NCI-H146 treated with DMSO at 0.1 percent for 48 hours (cell line): ENCODE data around the gene RAD51AP1.
A peak's percentile ranks its signal among the peaks of the same experiment; 100 is the strongest.
"Not testable (repeated sequence)": the region's sequence is repeated elsewhere in the genome, so short reads cannot be mapped to it uniquely, and the experiment has no call there.

Experiments
- DNase-seq: peaks from one replicate; lab custom pipeline; 2025; ENCODE audit not compliant: unreplicated experiment; lab: John Stamatoyannopoulos, UW

The RAD51AP1 gene

DNA sequence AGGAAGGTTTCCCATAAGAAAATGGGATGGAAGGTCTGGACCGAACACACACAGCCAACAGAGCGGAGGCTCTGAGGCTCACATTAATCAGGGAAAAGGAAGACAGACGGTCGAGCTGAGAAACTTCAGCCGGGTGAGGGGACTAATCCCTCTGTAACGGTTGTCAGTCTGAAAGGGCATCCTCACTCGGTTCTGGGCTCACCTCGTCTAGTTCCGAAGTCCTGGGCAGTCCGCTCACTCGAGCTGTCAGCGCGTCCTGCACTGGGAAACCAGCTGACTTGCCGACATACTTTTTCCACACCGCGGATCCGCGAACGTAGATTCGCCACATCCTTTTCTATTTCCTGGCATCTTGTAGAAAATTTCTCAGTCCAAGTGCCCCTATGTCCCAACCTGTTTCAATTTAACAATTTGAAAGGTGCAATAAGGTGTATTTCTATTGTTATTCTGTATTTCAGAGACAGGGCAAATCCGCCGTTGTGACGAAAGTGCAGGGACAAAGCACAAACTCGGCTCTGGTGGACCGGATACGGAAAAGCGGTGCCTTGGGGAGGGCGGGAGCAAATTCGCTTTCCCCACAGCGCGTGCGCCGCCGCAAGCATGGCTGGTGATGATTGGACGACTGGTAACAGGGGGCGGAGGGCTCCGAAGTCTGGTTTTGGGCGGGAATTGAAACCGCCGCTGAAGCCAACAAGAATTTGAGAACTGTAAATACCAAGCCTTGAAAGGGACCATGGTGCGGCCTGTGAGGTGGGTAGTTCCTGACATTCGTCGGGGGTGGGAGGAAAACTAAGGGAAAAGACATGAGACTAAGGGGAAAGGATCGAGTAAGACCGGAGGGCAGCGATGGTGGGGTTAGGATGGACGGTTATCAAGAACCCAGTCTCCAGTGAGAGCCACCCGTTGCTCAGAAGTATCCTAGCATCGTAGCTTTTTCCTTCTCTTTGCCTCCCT lies at the start of gene RAD51AP1:
TSS of gene RAD51AP1 (plus strand) at position 684 of the 954 bp plus-strand sequence. CDS start at position 734, 50 bp downstream.
- DNase-seq, result peak; percentile 94

DNA sequence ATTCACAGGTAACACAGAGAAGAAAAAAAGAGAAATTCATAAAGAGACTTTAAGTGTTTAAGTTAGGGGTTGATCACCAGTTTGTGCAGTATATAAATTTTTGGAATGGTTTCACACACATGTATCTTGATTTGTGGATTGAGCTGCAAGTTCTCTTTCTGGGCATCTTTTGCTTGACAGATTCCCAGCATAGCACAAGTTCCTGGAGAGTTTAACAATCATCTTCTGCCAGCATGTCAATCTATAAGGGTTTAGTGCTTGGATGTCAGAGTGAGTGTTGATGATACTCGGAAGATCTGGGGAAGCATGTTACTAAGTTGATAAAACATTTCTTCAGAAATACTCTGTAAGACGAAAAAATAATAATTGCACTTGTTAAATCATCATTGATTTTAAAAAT lies 49.1 kb upstream of the RAD51AP1 start:
- DNase-seq, result no peak

DNA sequence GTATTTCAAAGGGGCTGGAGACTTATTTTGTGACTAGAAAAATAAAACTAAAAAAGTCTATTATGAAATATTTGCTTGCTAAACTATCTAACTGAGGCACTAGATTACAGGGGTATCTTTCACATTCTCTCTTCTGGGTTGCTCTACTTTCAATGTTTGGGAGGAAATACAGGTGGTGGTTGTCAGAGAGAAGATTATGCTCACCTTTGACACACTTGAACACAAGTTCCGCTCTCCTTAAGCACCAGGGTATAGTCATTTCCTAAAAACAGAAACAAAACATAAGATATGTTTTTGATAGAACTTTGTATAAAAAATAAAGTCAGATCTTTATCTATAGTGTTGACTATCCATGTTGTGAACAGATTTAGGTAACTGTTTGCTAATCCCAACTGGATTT lies 47.7 kb upstream of the RAD51AP1 start:
- no peak for DNase-seq

DNA sequence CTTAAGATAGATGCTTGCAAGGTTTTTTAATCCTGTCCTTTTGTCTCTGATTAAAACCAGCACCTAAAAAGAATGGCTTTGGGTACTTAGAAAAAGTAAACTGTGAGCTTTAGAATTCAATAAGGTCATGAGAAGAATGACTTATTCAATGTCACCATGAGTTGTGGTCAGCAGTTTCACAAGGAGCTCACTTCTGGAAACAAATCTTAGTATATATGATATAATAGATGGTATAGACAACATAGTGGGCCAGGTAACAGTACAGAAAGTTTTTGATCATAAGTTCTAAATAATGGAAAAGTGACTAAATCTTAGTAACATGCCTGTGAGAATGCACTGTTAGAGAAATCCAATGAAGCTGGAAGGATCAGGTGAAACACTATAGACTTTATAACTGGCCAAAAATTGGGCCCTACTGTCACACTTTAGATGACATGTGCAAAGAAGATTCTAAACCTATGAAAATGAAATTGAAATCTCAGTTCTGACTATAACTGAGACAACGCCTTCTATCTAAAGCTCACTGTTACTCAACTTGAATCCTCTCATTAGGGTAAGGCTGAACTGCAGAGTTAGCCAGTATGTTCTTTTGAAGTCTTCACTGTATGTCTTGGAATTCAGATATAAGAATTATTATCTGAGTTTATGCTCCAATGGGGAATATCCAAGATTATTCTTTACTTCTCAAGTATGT lies 42.4 kb upstream of the RAD51AP1 start:
- DNase-seq, result no peak

DNA sequence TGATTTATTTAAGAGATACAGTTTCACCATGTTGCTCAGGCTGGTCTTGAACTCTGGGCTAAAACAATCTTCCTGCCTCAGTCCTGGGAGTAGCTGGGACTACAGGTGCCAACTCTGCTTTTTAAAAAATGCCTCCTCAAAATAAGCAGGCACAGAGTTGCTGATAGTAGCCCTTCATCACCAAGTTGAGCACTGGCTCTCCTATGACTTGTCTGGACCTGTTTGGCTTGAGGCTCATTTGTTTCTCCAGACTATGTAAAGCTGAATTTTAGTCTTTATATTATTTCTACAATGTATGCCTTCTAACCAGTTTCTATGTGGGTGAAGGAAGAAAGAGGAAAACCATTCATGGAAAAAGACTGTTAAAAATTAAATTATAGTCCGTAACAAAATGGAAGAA lies 39.5 kb upstream of the RAD51AP1 start:
- no peak for DNase-seq

DNA sequence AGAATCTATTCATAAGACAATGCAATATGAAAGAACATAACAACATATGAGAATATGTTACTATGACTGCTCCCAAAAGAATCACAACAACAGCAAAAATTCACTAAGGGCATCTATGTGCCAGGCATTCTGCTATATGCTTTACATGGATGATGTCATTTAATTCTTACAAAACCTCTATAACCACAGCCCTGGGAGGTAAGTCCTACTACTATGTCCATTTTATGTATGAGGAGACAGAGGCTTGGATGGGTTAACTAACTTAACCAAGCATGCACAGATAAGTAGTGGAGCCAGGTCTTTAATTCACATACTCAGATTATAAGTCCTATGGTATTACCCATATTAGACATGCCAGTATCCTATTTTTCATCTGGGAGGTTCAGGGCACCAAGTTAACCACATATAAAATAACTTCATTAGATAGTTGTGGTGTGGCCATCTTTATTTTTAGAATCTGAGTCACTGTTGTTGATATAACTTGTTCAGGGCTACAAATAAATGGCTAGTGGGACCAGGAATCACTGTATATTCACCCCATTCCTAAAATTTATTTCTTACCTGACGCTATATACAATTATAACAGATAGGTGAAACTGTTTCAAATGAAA lies 33.2 kb upstream of the RAD51AP1 start:
- DNase-seq, result no peak

DNA sequence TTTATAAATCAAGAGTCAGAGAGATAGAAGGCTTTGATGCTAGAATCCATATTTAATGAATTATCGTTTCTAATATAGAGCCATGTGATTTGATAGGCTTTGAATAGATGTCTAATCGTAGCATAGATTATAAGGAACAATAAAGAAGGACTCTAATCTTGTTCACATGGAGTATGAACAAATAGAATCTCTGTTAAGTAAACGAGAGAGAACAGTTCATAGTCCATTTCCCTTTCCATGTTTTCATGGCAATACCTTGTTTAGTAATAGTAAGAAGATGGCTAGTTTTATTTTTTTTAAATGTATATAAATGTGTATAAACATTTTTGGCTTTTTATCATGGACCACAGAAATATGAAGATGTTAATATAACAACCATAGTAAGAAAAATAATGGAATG lies 32.3 kb upstream of the RAD51AP1 start:
- DNase-seq, result no peak

DNA sequence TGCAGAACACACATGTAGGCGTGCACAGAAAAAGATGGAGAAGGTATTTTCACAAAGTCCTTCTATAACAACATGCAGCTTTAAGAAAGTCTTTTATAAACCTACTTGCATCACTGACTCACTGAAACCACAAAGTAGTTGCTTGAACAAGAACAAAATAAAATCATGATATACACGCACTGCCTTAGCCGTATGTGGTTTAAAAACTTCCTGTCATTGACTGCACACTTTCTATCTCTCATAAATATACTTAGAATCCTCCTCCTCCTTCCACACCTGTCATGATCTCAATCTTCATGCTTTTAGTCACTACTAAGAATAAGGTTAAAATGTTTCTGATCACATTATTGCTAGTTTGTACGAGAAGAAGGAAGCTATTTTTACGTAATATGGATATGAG lies 31.8 kb upstream of the RAD51AP1 start:
- DNase-seq, result no peak

GRCh38 chr12:4508503-4508902 lies 30.2 kb upstream of the RAD51AP1 start:
- DNase-seq, result not testable (repeated sequence)

- not testable (repeated sequence) for DNase-seq
These were observed 29.4 kb upstream of the RAD51AP1 start for GRCh38 chr12:4509269-4509668.

DNA sequence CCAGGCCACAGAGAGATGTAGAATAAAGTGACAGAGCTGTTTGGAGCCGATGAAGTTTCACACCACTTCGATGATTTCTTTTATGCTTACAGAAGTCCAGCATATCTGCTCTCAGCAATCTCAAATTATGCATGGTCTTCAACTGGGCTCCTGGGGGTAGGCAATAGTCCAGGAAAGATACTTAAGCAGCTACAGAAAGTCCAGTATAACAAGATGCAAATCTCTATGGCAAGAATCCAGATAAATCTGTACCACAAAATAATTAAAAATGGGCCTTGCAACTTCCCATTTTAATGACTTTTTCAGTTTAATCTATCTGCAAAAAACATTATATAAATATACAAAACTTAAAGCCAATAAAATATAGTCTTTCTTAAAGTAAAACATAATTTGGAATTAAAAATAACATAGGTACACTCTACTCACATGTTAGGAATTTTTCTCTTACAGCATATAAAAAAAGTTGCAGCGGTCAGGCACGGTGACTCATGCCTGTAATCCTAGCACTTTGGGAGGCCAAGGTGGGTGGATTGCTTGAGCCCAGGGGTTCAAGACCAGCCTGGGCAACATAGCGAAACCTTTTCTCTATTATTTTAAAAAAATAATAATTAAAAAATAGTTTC lies 20.5 kb upstream of the RAD51AP1 start:
- no peak for DNase-seq

DNA sequence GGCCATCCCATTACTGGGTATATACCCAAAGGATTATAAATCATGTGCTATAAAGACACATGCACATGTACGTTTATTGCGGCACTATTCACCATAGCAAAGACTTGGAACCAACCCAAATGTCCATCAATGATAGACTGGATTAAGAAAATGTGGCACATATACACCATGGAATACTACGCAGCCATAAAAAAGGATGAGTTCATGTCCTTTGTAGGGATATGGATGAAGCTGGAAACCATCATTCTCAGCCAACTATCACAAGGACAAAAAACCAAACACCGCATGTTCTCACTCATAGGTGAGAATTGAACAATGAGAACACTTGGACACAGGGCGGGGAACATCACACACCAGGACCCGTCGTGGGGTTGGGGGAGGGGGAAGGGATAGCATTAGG lies 15.2 kb upstream of the RAD51AP1 start:
- DNase-seq, result not testable (repeated sequence)

DNA sequence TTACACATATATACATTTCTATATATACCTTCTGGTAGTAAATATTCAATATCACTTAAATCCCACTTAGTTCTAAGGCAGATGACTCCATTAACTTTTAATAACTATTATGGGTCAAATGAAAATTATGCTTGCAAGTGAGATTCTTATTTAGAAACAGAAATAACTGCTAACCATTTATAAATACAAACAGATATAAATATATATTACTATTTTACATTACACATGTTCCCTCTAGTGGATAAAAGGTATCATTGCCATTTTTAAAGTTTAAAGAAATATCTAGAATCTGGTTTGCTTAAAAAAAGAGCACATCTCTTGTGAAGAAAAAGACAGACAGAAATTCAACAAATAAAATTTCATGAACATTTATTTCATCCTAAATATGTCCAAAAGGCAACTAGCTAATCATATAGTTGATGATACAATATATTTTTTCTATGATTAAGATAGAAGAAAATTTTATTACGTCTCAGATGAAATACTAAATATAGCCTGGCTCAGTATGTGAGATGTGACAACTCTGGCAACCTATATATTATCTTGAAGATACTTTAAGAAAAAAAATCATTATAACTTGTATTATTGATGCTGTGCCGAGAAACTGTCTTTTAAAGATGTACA lies 11.7 kb upstream of the RAD51AP1 start:
- DNase-seq, result peak; percentile 30

GRCh38 chr12:4530160-4530559 lies 8.5 kb upstream of the RAD51AP1 start:
- DNase-seq, result no peak

GRCh38 chr12:4530982-4531586 lies 7.6 kb upstream of the RAD51AP1 start:
- DNase-seq, result no peak

DNA sequence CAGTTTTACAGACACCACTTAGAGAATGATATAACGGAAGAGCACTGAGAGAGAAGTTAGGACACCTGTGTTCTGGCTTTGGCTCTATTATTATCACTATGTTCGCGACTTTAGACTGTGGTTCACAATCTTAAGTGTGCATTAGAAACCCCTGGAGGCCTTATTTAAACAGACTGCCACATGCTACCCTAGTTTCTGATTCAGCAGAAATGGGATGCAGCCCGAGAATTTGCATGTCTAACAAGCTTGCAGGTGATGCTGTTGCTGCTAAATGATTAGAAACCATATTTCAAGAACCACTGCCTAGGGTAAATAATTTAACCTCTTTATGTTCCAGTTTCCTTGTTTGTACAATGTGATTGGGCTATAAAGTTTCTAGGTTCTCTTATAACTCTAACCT lies 3.6 kb upstream of the RAD51AP1 start:
- no peak for DNase-seq

DNA sequence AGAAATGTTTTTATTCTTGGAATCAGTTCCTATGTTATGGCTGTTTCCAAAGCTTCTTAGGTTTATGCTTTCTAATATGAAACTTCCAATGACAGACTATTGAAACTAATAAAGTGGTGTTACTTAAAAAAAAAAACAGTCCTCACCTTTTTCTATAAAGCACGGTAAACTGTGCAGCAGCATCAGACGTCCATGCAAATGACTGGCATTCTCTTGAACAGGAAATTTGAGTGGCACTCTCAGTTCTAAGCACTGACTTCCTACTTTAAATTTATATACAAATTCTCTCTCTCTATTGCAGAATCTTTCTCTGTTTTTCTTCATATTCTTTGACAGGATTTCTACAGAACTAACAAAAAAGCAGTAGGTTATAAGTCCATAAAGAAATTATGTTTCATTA lies 2.8 kb upstream of the RAD51AP1 start:
- no peak for DNase-seq

DNA sequence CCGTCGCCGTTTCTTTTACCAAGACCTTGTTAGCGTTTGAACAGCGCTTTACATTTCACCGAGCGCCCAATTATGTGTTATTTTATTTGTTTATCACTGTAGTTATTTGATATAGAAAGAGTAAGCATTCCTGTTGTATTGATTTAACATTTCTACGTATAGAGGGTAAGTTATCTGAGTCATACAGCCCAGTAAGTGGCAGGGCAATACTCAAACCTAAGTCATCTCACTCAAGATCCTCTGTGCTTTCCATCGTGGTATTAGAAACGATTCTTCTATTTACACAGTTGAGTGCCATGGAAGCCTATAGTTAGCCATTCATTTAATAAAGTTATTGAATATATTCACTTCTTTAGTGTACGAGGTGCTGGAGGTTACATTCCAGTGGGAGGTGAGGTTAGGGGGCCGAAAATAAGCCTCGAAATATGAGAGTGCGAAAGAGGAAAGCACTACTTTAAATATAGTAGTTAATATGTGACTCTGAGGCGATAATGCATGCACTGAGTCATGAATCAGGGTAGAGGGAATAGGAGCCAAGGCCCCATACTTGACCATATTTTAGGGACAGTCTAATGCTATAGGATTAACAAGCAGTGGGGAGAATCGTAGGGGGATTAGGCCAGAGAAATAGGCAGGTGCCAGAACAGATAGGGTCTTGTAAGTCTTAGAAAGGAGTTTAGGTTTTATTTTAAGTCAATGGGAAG lies 629 bp downstream of the RAD51AP1 start:
- DNase-seq, result no peak

GRCh38 chr12:4540170-4540569 lies 1.5 kb downstream of the RAD51AP1 start:
- no peak for DNase-seq

GRCh38 chr12:4540638-4541037 lies 1.9 kb downstream of the RAD51AP1 start:
- no peak for DNase-seq
